ENCODE measurements around the gene THAP3. TPM values are rescaled to one million over a fixed set of nuclear protein-coding genes. Genes with fewer than 3 reads are reported as not detected.

THAP3 gene
- total and polyA plus RNA-seq, 2 of the 8 experiments (the other 6 are each of a cell fraction or from before 2014, with no cell fraction given), result 8.2 to 15.3 TPM

DNA sequence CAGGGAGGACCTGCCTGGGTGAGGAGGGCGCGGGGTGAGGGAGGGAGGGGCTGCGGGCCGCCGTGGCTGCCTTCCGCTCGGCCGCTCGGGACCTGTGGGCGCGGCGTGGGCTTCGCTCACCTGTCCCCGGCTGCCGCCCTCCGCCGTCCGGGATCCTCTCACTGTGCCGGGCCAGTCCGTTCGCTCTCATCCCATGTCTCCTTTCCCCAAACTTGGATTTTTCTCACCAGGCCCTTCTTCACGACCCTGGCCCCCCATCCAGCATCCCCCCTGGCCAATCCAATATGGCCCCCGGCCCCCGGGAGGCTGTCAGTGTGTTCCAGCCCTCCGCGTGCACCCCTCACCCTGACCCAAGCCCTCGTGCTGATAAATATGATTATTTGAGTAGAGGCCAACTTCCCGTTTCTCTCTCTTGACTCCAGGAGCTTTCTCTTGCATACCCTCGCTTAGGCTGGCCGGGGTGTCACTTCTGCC lies 44.5 kb upstream of the THAP3 start (continued):
- TF ChIP-seq SIX5 (IDR thresholded peaks at IDR 0.05; ENCODE audit: low read depth, low read length) (no peak), KDM4A (IDR thresholded peaks at IDR 0.05; ENCODE audit: low read depth, low read length, severe bottlenecking) (peak; percentile 59), TBP (IDR thresholded peaks at IDR 0.05; ENCODE audit: low read depth, low read length) (no peak), BRCA1 (IDR thresholded peaks at IDR 0.05; ENCODE audit: low read depth, low read length) (no peak), RFX5 (IDR thresholded peaks at IDR 0.05; ENCODE audit: borderline replicate concordance, low read depth, low read length) (no peak), CHD2 (IDR thresholded peaks at IDR 0.05; ENCODE audit: low read length) (no peak), SIRT6 (IDR thresholded peaks at IDR 0.05; ENCODE audit: low read length) (no peak), TEAD4 (IDR thresholded peaks at IDR 0.05; ENCODE audit: low read depth, low read length) (no peak), BACH1 (IDR thresholded peaks at IDR 0.05; ENCODE audit: low read length) (no peak), RBBP5 (IDR thresholded peaks at IDR 0.05; ENCODE audit: borderline replicate concordance, low read depth, low read length) (0 out of 2 replicates have a peak, but pooled peaks have one; percentile 49), JUN (IDR thresholded peaks at IDR 0.05; ENCODE audit: low read depth, low read length) (no peak), HDAC2 (IDR thresholded peaks at IDR 0.05; ENCODE audit: borderline replicate concordance in 1 of 2, low read depth in 2 of 2, low read length in 2 of 2) (peak in 1 of 2 experiments; percentile 70; a peak in 1 of 4 replicates), SP2 (IDR thresholded peaks at IDR 0.05; ENCODE audit: low read length) (no peak), HDAC6 (IDR thresholded peaks at IDR 0.05; ENCODE audit: low read depth, low read length) (no peak), RNF2 (IDR thresholded peaks at IDR 0.05; ENCODE audit: borderline replicate concordance, low read depth, low read length, missing control alignments, poor library complexity, severe bottlenecking) (no peak), EP300 (IDR thresholded peaks at IDR 0.05; ENCODE audit: borderline replicate concordance in 1 of 2, low read depth in 2 of 2, low read length in 2 of 2) (no peak), SP1 (IDR thresholded peaks at IDR 0.05; ENCODE audit: low read depth, low read length) (no peak)
- TF ChIP-seq, protein P1, sequence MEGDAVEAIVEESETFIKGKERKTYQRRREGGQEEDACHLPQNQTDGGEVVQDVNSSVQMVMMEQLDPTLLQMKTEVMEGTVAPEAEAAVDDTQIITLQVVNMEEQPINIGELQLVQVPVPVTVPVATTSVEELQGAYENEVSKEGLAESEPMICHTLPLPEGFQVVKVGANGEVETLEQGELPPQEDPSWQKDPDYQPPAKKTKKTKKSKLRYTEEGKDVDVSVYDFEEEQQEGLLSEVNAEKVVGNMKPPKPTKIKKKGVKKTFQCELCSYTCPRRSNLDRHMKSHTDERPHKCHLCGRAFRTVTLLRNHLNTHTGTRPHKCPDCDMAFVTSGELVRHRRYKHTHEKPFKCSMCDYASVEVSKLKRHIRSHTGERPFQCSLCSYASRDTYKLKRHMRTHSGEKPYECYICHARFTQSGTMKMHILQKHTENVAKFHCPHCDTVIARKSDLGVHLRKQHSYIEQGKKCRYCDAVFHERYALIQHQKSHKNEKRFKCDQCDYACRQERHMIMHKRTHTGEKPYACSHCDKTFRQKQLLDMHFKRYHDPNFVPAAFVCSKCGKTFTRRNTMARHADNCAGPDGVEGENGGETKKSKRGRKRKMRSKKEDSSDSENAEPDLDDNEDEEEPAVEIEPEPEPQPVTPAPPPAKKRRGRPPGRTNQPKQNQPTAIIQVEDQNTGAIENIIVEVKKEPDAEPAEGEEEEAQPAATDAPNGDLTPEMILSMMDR (IDR thresholded peaks at IDR 0.05; ENCODE audit: control extremely low read depth in 1 of 3, insufficient read depth in 1 of 3, low read depth in 1 of 3, low read length in 3 of 3), result no peak
- TF ChIP-seq, protein P2, sequence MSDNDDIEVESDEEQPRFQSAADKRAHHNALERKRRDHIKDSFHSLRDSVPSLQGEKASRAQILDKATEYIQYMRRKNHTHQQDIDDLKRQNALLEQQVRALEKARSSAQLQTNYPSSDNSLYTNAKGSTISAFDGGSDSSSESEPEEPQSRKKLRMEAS (IDR thresholded peaks at IDR 0.05), result no peak

Data from H1 (cell line).